ENCODE data around the gene DTNA. TPM values are rescaled to one million over a fixed set of nuclear protein-coding genes. Genes with fewer than 3 reads are reported as not detected.

Gene DTNA
- total RNA-seq, 4 donors from 2014 or later, result 6.7 to 30.5 (median 9.5) TPM

GRCh38 chr18:34796035-34796657, 86.0 kb downstream of the DTNA start:
- no peaks in the 10 kb centered on the region for H3K4me1 ChIP-seq
- DNase-seq, result no peak
- H3K27me3 ChIP-seq, result no peaks in the 10 kb centered on the region
- H3K4me3 ChIP-seq, result no peak overlapping the region
- no peaks in the 10 kb centered on the region for H3K36me3 ChIP-seq
- TF ChIP-seq POLR2A (IDR thresholded peaks at IDR 0.05), result no peak
- TF ChIP-seq CTCF (IDR thresholded peaks at IDR 0.05), result no peak
- H3K9me3 ChIP-seq, result no peaks in the 10 kb centered on the region
- no peak overlapping the region for H3K27ac ChIP-seq

GRCh38 chr18:34799291-34799690, 89.2 kb downstream of the DTNA start:
- H3K9me3 ChIP-seq, result no peaks in the 10 kb centered on the region
- DNase-seq, result no peak
- no peaks in the 10 kb centered on the region for H3K27me3 ChIP-seq
- TF ChIP-seq CTCF (IDR thresholded peaks at IDR 0.05) (no peak), POLR2A (IDR thresholded peaks at IDR 0.05) (no peak)
- no peak overlapping the region for H3K4me3 ChIP-seq
- no peak overlapping the region for H3K27ac ChIP-seq
- no peaks in the 10 kb centered on the region for H3K4me1 ChIP-seq
- H3K36me3 ChIP-seq, result no peaks in the 10 kb centered on the region

DNA sequence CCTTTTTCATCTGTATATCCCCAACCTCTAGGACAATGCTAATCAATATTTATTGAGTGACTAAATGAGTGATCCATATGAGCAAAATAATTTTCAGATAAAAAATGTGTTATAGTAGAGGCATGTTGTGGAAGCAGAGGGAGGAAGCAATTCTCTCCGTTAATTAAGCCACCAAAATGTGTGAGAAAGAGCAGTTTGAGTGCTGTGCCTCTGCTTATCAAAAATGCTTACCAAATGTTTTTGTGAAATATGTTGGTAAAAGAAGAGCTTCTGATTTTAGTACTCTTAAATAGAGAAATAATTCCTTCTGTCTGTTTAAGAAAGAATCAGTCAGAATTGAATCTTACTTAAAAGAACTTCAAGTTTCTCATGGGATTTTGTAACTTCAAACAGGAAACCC, 90.3 kb downstream of the DTNA start:
- TF ChIP-seq CTCF (IDR thresholded peaks at IDR 0.05) (no peak), POLR2A (IDR thresholded peaks at IDR 0.05) (no peak)
- DNase-seq, result no peak
- Histone ChIP-seq H3K27ac (no peak overlapping the region), H3K27me3 (no peaks in the 10 kb centered on the region), H3K4me1 (no peaks in the 10 kb centered on the region), H3K36me3 (no peaks in the 10 kb centered on the region), H3K4me3 (no peak overlapping the region), H3K9me3 (no peaks in the 10 kb centered on the region)

DNA sequence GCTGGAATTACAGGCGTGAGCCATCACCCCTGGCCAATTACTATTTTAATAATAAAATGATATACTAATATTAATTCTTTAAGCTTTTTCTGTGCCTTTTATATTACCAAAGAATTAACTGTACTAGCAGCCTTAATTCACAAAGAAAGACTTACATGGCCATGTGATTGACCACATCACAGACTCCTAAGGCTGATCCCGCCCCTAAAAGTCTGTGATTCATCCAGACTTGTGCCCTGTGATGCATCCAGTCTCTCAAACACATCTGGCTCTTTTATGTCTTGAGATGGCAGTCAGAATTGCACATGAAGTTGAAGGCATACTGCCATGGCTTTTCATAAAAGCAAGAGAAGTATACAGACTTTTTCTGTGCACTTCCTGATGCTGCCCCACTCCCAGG, 91.7 kb downstream of the DTNA start:
- H3K36me3 ChIP-seq, result no peaks in the 10 kb centered on the region
- no peaks in the 10 kb centered on the region for H3K9me3 ChIP-seq
- no peaks in the 10 kb centered on the region for H3K4me1 ChIP-seq
- TF ChIP-seq POLR2A (IDR thresholded peaks at IDR 0.05), result no peak
- no peak for TF ChIP-seq CTCF (IDR thresholded peaks at IDR 0.05)
- H3K27ac ChIP-seq, result no peak overlapping the region
- no peak overlapping the region for H3K4me3 ChIP-seq
- no peaks in the 10 kb centered on the region for H3K27me3 ChIP-seq
- DNase-seq, result no peak

GRCh38 chr18:34802959-34803358, 92.9 kb downstream of the DTNA start:
- Histone ChIP-seq H3K4me1 (no peaks in the 10 kb centered on the region), H3K27ac (no peak overlapping the region), H3K4me3 (no peak overlapping the region), H3K36me3 (no peaks in the 10 kb centered on the region), H3K9me3 (no peaks in the 10 kb centered on the region), H3K27me3 (no peaks in the 10 kb centered on the region)
- DNase-seq, result no peak
- no peak for TF ChIP-seq POLR2A (IDR thresholded peaks at IDR 0.05)
- no peak for TF ChIP-seq CTCF (IDR thresholded peaks at IDR 0.05)

Data from Peyer's patch (tissue), 4 donors.